Esophagus mucosa (tissue), 1 donor: ENCODE results near the gene NEDD4L. TPM values are rescaled to one million over a fixed set of nuclear protein-coding genes. Genes with fewer than 3 reads are reported as not detected.
A peak's percentile ranks its signal among the peaks of the same experiment; 100 is the strongest.
"Not testable (repeated sequence)": the region's sequence is repeated elsewhere in the genome, so short reads cannot be mapped to it uniquely, and the experiment has no call there.

Experiments used
- ATAC-seq: fragments of 200-7000 bp; cut with Tn5 transposase; one replicate; pipeline ENCODE4 v1.9.1; 2020
- total RNA-seq: library from RNA; stranded (reverse); gene quantifications from one replicate; pipeline ENCODE4 v1.2.4, GENCODE V29; 2023
- donor health status: DM: yes; HTN: yes; CAD: no.

Gene NEDD4L
- total RNA-seq, 1 donor from 2014 or later: 16.2 TPM

DNA sequence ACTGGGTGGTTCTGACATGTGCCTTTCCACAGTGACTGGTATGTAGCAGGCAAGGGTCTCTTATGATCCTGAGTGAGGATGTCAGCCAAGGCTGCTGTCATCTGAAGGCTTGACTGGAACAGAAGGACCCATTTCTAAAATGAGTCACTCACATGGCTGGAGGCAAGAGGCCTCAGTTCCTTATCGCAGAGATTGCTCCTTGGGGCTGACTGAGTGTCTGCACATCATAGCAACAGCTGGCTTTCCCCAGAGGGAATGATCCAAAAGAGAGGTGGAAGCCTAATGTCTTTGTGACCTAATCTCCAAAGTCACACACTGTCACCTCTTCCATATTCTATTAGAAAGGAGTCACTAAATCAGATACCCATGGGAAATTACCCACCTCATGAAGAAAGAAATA is 114.0 kb downstream of the NEDD4L start:
- ATAC-seq: no peak

DNA sequence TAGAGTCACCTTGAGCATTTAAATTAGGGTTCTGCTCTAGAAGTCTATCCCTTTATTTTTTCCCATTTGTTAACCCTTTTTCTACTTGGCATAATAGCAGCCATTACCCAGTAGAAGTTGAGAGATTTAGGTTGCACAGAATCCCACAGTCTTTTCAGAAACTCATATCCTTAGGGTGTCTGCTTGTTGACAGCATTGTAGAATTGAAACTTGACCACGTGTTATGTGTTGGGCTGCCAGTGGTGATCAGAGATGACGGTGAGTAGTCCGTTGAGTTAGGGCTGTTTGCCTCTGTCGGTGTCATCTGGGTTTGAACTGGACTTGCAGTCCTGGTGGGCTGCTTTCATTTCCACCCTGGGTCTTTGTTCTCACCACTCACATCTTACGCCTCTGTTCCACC is 114.4 kb downstream of the NEDD4L start:
- no peak for ATAC-seq

DNA sequence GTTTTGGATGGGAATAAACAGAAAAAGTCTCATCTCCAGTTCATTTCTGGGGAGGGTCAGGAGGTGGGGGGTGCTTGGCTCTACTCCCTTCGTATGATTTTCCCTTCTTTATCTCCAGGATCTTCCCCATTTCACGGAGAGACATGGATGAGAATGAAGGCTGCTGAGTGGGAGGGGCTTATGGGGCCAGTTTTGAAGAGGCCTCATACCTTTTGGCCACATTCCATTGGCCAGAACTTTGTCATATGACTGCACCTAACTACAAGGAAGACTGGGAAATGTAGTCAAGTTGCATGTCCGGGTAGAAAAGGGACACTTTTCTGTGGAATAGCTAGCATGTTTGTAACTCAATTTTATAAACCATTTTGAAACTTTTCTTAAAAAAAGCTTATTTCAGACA is 117.6 kb downstream of the NEDD4L start:
- ATAC-seq: no peak

DNA sequence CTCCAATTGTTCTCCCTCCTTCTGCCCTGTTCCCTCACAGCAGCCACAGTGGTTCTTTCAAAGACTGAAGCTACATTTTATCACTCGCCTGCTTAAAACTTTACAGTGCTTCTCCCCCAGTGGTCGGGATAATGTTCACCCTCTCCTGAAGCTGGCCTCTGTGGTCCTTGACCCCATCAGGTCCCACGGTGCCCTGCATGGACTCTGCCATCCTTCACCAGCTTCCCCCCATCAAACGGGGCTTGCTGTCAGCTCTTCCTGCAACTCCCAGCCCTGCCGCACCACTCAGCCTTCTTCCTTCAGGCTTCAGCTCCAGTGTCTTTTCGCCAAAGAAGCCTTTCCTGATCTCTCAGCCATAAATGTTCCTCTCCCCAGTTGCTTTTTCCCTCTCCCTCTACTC is 118.1 kb downstream of the NEDD4L start:
- no peak for ATAC-seq

DNA sequence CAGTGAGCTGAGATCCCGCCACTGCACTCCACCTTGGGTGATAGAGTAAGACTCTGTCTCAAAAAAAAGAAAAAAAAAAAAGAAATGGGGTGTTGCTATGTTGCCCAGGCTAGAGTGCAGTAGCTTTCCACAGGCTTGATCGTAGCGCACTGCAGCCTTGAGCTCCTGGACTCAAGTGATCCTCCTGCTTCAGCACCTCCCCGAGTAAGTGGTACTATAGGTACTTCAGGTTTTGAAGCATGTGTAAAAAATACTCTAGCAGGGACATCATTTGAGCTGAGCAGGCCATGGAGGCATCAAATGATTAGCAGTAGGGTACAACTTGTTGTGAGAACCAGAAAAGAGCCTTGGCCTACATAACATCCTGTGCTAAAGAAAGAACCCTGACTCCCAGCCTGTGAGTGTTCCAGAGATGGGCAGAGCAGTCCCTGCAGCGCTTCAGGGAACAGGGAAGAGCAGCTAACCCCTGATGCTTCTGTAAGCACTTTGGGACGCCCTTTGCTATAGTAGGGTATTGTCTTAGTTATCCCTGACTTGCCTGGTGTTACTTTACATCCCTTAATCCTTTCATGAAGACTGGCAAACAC is 119.1 kb downstream of the NEDD4L start:
- no peak for ATAC-seq

- ATAC-seq: no peak
Observed at GRCh38 chr18:58166278-58166844, 122.3 kb downstream of the NEDD4L start.

DNA sequence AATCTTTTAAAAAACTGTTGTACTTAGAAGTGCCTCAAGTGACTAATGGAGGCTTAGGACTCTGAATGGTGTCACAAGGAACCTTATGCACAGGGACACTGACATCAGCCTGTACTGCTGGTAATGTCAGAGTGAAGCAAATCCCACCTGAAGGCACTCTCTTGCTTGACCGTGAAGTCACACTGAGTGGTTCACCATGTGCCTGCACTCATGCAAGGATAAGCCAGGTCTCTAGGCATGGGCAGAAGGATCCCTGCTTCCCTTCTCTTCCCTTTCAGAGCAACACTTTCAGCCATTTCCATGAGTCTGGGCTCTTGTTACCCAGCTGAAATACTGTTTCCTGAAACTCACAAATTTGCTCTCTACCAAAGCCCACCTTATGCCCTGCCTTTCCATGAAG is 123.0 kb downstream of the NEDD4L start:
- no peak for ATAC-seq

GRCh38 chr18:58168221-58168620 is 124.2 kb downstream of the NEDD4L start:
- ATAC-seq: no peak

GRCh38 chr18:58168993-58169392 is 125.0 kb downstream of the NEDD4L start:
- no peak for ATAC-seq

DNA sequence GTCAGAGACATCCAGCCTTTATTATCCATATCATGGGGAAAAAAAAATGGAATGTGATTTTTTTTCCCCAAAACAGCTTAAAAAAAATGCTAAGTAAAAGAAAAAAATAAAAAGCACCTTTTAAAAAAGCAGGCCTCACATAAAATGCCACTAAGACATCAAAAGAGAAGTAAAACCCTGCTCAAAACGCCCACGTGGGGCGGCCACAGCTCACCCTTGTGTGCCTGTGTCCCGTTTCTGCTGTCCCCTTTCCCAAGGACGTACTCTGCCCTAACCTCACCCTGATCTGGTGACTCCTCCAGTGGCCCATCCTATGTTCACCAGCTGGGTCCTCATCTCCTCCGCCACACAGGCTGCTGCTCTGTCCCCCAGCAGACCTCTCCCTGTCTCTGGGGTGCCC is 125.4 kb downstream of the NEDD4L start:
- no peak for ATAC-seq

DNA sequence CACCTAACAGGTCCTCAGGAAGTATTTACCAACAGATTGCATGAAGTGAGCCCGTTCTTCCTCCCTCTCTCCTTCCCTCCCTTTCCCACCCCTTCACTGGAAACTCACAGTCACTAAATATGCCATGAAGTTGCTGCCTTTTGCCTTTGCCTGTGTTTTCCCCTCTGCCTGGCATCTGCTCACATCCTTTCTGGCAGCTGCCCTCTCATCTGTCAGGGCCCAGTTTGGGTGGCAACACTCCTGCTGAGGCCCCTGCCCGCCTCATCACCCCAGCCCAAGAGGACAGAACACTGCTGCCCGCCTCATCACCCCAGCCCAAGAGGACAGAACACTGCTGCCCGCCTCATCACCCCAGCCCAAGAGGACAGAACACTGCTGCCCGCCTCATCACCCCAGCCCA is 126.0 kb downstream of the NEDD4L start:
- ATAC-seq: not testable (repeated sequence)

DNA sequence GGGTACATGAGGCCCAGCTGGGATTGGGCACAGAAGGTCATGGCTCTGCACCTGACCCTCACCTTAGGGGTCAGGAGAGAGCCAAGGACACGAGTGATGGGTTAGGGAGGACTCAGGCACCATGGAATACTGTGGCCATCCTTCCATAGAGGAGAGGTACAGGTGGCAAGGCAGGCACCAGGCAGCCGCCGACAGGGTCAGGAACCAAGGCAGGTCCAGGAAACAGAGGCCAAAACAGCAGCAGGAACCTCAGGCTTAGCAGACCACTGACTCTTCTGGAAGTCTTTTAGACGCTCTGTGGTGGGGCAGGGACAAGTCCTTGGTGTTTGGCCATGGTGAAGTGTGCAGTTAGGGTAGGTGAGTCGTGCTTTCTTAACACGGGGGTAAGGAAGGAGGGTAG is 128.0 kb downstream of the NEDD4L start:
- no peak for ATAC-seq

DNA sequence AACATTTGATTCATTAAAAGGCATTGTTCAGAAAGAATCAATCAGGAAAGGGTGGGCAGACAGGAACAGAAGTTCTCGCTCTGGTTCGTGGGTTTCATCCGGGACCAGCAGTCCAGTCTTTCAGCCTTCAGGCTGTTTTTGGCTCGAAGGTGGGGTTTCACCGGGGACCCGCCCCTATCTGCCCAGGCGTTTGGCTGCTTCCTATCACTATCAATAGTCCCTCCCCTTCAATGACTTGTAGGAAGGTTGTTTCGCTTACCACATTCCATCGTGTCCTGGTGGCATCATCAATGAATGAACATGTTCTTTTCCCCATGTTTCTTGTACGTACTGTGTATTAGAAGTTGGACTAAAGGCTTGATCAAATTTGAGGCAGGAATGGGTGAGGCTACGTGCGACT is 130.3 kb downstream of the NEDD4L start:
- ATAC-seq: no peak

DNA sequence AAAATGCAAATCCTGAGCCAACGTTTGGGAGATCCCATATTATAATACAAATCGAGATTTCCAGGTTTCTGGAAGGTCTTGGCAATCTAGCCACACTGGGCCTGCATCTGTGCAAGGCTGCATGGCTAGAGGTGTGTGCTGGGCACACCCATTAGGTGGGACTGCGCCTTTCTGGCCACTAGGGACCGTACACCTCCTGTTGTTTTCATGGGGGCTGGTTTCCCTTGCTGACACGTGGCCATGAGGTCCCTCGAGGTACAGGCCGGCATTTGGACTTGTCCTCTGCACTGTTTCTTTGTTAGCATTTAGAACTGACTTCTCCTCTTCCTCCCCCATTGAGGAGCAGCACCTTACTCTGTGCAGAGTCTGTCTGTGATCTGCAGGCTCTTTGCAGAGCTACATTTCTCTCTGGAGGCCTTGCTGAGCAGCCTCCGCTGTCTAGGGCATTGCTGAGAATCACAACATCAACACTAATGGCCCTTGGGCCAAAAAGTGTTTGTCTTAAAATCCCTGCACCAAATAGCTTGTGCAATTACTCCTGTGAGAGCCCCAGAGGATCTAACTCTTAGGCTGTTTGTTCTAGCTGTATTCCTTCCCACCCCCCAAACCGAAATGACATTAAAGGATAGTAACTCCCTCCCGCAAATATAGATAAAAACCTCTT is 131.2 kb downstream of the NEDD4L start:
- no peak for ATAC-seq

DNA sequence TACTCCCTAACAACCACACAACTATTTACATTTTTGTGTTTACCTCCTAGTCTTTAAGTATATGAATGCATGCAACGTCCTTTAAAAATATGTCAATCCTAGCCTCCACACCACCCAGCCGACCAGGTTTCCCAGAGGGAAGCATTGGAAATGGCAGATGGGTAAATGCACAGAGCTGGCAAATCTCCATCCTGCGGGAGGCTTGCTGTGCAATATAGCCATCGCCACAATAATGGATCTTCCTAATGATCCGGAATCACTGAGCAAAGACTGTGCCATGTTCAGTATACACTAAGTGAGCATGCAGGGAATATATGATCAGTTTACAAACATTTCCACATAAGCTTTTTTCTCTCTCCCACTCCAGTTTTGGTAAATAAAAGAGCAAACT is 131.8 kb downstream of the NEDD4L start:
- no peak for ATAC-seq

- ATAC-seq: peak; percentile 65
Observed at GRCh38 chr18:58177004-58177717, 133.1 kb downstream of the NEDD4L start.

GRCh38 chr18:58177896-58178470 is 134.0 kb downstream of the NEDD4L start:
- ATAC-seq: no peak

GRCh38 chr18:58178511-58178910 is 134.5 kb downstream of the NEDD4L start:
- no peak for ATAC-seq

GRCh38 chr18:58180172-58180571 is 136.1 kb downstream of the NEDD4L start:
- no peak for ATAC-seq

- ATAC-seq: no peak
Observed at GRCh38 chr18:58180738-58181353, 136.8 kb downstream of the NEDD4L start.

DNA sequence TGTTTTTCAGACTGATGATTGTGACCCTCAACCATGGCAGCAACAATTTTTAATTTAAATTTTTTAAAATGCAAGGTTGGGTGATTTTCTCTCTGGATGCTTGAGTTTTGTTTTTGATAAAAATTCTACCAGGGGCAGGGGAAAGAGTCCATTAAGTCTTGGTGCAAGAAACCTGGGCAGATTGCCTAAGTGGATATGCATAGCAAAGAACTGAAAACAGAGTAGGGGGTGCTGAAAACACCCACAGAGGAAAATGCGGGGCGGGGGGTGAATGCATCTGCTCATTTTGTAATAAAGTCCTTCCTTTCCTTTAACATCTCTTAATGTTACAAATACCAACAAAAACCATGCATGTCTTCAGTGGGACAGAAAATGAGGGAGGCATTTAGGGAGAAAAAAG is 138.0 kb downstream of the NEDD4L start:
- ATAC-seq: no peak

GRCh38 chr18:58183226-58183625 is 139.2 kb downstream of the NEDD4L start:
- ATAC-seq: no peak
